HEK293 (cell line): ENCODE results near the gene AMBRA1.
A peak's percentile ranks its signal among the peaks of the same experiment; 100 is the strongest.

Experiments
- CTCF ChIA-PET: fragments of 350-600 bp; formaldehyde crosslinking; extraction: SDS; loops from one replicate; lab custom pipeline; 2021; ENCODE audit warnings: antibody characterized with exemption; lab: Yijun Ruan, JAX
- POLR2A ChIA-PET: fragments of 300-600 bp; formaldehyde crosslinking; extraction: SDS; loops from one replicate; lab custom pipeline; 2020; ENCODE audit warnings: antibody characterized with exemption, inconsistent platforms; lab: Yijun Ruan, JAX
- H3K27ac ChIP-seq: fragments of 200-500 bp; sonication (Bioruptor generic); 2 replicates; pipeline ENCODE4 v1.5.1; 2014; ENCODE audit warnings: low read depth, low read length, control low read depth, inconsistent platforms; ENCODE audit errors: extremely low read depth
- H3K36me3 ChIP-seq, 2 experiments: fragments of 200-500 bp in 1 of 2; sonication (Bioruptor generic) in 1 of 2; 1 replicate in 1 of 2; 2 replicates in 1 of 2; pipeline ENCODE4 v1.5.1; 2014 to 2017; ENCODE audit warnings: inconsistent platforms in 2 of 2, low read length in 2 of 2; ENCODE audit not compliant: control insufficient read depth in 2 of 2, insufficient read depth in 1 of 2
- H3K4me1 ChIP-seq: fragments of 200-500 bp; sonication (Bioruptor generic); 2 replicates; pipeline ENCODE4 v1.5.1; 2014; ENCODE audit warnings: mild to moderate bottlenecking, low read length, inconsistent platforms; ENCODE audit not compliant: control insufficient read depth, insufficient read depth
- H3K4me3 ChIP-seq: 2 replicates; pipeline ENCODE4 v1.5.1; 2011; ENCODE audit warnings: low read depth, mild to moderate bottlenecking, control low read depth, low read length, moderate library complexity
- H3K9me3 ChIP-seq: fragments of 200-500 bp; sonication (Bioruptor generic); 2 replicates; pipeline ENCODE4 v1.5.1; 2014; ENCODE audit warnings: low read depth, low read length, inconsistent platforms; ENCODE audit not compliant: control insufficient read depth, insufficient read depth
- PRDM1 ChIP-seq: fragments of 450-650 bp; formaldehyde crosslinking; IDR thresholded peaks from 2 replicates; pipeline ENCODE4; 2016; ENCODE audit warnings: missing biosample characterization, missing genetic modification characterization
- ZFHX2 ChIP-seq: fragments of 450-650 bp; formaldehyde crosslinking; conservative IDR thresholded peaks from 2 replicates; pipeline ENCODE4 v1.5.1; 2016; ENCODE audit warnings: missing biosample characterization, missing genetic modification characterization
- ZNF2 ChIP-seq: fragments of 450-650 bp; formaldehyde crosslinking; IDR thresholded peaks from 2 replicates; pipeline ENCODE4 v1.5.1; 2016; ENCODE audit warnings: missing biosample characterization, missing genetic modification characterization
- ZNF223 ChIP-seq: fragments of 450-650 bp; formaldehyde crosslinking; IDR thresholded peaks from 2 replicates; pipeline ENCODE4 v1.5.1; 2016; ENCODE audit warnings: missing biosample characterization, missing genetic modification characterization
- ZNF335 ChIP-seq: fragments of 450-650 bp; formaldehyde crosslinking; conservative IDR thresholded peaks from 2 replicates; pipeline ENCODE4 v1.5.1; 2016; ENCODE audit warnings: missing biosample characterization, missing genetic modification characterization
- ZNF366 ChIP-seq: fragments of 450-650 bp; formaldehyde crosslinking; conservative IDR thresholded peaks from 2 replicates; pipeline ENCODE4 v1.5.1; 2016; ENCODE audit warnings: missing biosample characterization, missing genetic modification characterization
- ZNF423 ChIP-seq: fragments of 450-650 bp; formaldehyde crosslinking; IDR thresholded peaks from 2 replicates; pipeline ENCODE4 v1.5.1; 2016; ENCODE audit warnings: missing biosample characterization, missing genetic modification characterization
- ZNF549 ChIP-seq: fragments of 450-650 bp; IDR thresholded peaks from 2 replicates; pipeline ENCODE4 v1.5.1; 2018; ENCODE audit warnings: missing biosample characterization, missing genetic modification characterization, mild to moderate bottlenecking, inconsistent platforms, moderate library complexity
- ZNF571 ChIP-seq: fragments of 450-650 bp; formaldehyde crosslinking; IDR thresholded peaks from 2 replicates; pipeline ENCODE4 v1.5.0; 2017; ENCODE audit warnings: missing biosample characterization, missing genetic modification characterization
- ZNF623 ChIP-seq: fragments of 450-650 bp; formaldehyde crosslinking; IDR thresholded peaks from 2 replicates; pipeline ENCODE4 v1.5.1; 2016; ENCODE audit warnings: missing biosample characterization, missing genetic modification characterization
- ZNF660 ChIP-seq: fragments of 450-650 bp; IDR thresholded peaks from 2 replicates; pipeline ENCODE4 v1.5.1; 2018; ENCODE audit warnings: missing biosample characterization, mild to moderate bottlenecking, missing genetic modification characterization
- ZNF843 ChIP-seq: fragments of 450-650 bp; formaldehyde crosslinking; IDR thresholded peaks from 2 replicates; pipeline ENCODE4 v1.5.1; 2016; ENCODE audit warnings: missing biosample characterization, missing genetic modification characterization
- TF ChIP-seq, protein P1 (sequence below): fragments of 450-650 bp; formaldehyde crosslinking; IDR thresholded peaks from 2 replicates; pipeline ENCODE4 v1.5.1; 2017; ENCODE audit warnings: missing biosample characterization, missing genetic modification characterization
- TF ChIP-seq, protein P2 (sequence below): fragments of 450-650 bp; formaldehyde crosslinking; IDR thresholded peaks from 2 replicates; pipeline ENCODE4 v1.5.1; 2017; ENCODE audit warnings: missing biosample characterization, missing genetic modification characterization
- TF ChIP-seq, protein P3 (sequence below): fragments of 450-650 bp; IDR thresholded peaks from 2 replicates; pipeline ENCODE4 v1.5.1; 2018; ENCODE audit warnings: missing biosample characterization, mild to moderate bottlenecking, missing genetic modification characterization
- TF ChIP-seq, protein P4 (sequence below): fragments of 450-650 bp; formaldehyde crosslinking; IDR thresholded peaks from 2 replicates; pipeline ENCODE4 v1.5.1; 2016; ENCODE audit warnings: missing biosample characterization, missing genetic modification characterization
- TF ChIP-seq, protein P5 (sequence below): fragments of 450-650 bp; formaldehyde crosslinking; IDR thresholded peaks from 2 replicates; pipeline ENCODE4 v1.5.1; 2016; ENCODE audit warnings: missing biosample characterization, missing genetic modification characterization
- TF ChIP-seq, protein P6 (sequence below): fragments of 450-650 bp; formaldehyde crosslinking; IDR thresholded peaks from 2 replicates; pipeline ENCODE4 v1.5.1; 2016; ENCODE audit warnings: missing biosample characterization, missing genetic modification characterization

The AMBRA1 gene

DNA sequence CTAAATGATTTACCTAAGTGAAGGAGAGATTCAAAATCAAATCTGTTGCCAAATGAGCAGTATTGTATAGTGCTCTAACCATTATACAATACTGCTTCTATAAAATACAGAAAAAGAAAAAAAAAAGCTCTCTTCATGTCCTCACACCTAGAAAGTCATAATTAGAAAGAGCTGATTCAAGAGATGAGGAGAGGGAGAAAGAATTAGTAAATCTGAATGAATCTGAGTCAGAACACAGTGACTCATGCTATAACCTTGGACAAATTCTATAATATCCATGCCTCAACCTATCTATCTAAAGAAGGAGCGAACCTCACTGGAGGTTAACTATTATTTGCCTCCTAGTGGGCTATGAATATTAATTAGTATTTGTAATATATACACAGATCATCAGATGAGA, 29.4 kb downstream of the AMBRA1 start:
- no peak overlapping the region for H3K27ac ChIP-seq
- no peak overlapping the region for H3K4me3 ChIP-seq
- H3K9me3 ChIP-seq, result no peaks in the 10 kb centered on the region
- TF ChIP-seq ZFHX2 (tag by site-specific recombination) (no peak), ZNF549 (tag by site-specific recombination) (no peak), ZNF660 (tag by site-specific recombination) (no peak), ZNF623 (tag by site-specific recombination) (no peak), ZNF2 (tag by site-specific recombination) (no peak), ZNF571 (tag by site-specific recombination) (no peak)
- TF ChIP-seq, protein P1, sequence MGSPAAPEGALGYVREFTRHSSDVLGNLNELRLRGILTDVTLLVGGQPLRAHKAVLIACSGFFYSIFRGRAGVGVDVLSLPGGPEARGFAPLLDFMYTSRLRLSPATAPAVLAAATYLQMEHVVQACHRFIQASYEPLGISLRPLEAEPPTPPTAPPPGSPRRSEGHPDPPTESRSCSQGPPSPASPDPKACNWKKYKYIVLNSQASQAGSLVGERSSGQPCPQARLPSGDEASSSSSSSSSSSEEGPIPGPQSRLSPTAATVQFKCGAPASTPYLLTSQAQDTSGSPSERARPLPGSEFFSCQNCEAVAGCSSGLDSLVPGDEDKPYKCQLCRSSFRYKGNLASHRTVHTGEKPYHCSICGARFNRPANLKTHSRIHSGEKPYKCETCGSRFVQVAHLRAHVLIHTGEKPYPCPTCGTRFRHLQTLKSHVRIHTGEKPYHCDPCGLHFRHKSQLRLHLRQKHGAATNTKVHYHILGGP (tag by site-specific recombination), result 0 out of 2 replicates have a peak, but pooled peaks have one; percentile 13
- TF ChIP-seq, protein P2, sequence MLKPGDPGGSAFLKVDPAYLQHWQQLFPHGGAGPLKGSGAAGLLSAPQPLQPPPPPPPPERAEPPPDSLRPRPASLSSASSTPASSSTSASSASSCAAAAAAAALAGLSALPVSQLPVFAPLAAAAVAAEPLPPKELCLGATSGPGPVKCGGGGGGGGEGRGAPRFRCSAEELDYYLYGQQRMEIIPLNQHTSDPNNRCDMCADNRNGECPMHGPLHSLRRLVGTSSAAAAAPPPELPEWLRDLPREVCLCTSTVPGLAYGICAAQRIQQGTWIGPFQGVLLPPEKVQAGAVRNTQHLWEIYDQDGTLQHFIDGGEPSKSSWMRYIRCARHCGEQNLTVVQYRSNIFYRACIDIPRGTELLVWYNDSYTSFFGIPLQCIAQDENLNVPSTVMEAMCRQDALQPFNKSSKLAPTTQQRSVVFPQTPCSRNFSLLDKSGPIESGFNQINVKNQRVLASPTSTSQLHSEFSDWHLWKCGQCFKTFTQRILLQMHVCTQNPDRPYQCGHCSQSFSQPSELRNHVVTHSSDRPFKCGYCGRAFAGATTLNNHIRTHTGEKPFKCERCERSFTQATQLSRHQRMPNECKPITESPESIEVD (tag by site-specific recombination), result peak; percentile 30; the same call in 1 of the 2 replicates
- TF ChIP-seq, protein P3, sequence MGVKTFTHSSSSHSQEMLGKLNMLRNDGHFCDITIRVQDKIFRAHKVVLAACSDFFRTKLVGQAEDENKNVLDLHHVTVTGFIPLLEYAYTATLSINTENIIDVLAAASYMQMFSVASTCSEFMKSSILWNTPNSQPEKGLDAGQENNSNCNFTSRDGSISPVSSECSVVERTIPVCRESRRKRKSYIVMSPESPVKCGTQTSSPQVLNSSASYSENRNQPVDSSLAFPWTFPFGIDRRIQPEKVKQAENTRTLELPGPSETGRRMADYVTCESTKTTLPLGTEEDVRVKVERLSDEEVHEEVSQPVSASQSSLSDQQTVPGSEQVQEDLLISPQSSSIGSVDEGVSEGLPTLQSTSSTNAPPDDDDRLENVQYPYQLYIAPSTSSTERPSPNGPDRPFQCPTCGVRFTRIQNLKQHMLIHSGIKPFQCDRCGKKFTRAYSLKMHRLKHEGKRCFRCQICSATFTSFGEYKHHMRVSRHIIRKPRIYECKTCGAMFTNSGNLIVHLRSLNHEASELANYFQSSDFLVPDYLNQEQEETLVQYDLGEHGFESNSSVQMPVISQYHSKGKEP, result no peak
- no peaks in the 10 kb centered on the region; a peak in 1 of 3 replicates for H3K36me3 ChIP-seq
- POLR2A ChIA-PET, result no interaction called here
- CTCF ChIA-PET, result interaction anchor here (0.6 kb wide), 1 partner anchor 53 kb away, joined by 3 read pairs; the partner anchor contains the start of genes ATG13 and HARBI1
- peaks cover 6% of the 10 kb centered on the region; the same call in 1 of the 2 replicates for H3K4me1 ChIP-seq

DNA sequence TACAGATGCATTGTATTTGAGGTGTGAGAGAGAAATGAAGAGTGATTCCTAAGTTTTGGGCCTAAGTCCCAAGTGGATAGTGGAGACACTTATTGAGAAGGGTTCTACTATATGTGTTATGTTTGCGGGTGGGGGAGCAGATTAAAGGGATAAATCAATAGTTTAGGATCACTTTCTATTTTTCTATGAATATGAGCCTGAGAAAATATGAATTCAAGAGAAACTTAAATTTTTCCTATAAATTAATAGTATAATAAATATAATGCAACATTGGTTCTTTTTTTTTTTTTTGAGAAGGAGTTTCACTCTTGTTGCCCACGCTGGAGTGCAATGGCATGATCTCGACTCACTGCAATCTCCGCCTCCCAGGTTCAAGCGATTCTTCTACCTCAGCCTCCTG, 31.3 kb downstream of the AMBRA1 start:
- POLR2A ChIA-PET, result no interaction called here
- TF ChIP-seq, protein P4, sequence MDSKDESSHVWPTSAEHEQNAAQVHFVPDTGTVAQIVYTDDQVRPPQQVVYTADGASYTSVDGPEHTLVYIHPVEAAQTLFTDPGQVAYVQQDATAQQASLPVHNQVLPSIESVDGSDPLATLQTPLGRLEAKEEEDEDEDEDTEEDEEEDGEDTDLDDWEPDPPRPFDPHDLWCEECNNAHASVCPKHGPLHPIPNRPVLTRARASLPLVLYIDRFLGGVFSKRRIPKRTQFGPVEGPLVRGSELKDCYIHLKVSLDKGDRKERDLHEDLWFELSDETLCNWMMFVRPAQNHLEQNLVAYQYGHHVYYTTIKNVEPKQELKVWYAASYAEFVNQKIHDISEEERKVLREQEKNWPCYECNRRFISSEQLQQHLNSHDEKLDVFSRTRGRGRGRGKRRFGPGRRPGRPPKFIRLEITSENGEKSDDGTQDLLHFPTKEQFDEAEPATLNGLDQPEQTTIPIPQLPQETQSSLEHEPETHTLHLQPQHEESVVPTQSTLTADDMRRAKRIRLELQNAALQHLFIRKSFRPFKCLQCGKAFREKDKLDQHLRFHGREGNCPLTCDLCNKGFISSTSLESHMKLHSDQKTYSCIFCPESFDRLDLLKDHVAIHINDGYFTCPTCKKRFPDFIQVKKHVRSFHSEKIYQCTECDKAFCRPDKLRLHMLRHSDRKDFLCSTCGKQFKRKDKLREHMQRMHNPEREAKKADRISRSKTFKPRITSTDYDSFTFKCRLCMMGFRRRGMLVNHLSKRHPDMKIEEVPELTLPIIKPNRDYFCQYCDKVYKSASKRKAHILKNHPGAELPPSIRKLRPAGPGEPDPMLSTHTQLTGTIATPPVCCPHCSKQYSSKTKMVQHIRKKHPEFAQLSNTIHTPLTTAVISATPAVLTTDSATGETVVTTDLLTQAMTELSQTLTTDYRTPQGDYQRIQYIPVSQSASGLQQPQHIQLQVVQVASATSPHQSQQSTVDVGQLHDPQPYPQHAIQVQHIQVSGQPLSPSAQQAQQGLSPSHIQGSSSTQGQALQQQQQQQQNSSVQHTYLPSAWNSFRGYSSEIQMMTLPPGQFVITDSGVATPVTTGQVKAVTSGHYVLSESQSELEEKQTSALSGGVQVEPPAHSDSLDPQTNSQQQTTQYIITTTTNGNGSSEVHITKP (tag by site-specific recombination), result peak; percentile 84
- TF ChIP-seq ZNF335, result no peak
- H3K27ac ChIP-seq, result no peak overlapping the region
- H3K9me3 ChIP-seq, result no peaks in the 10 kb centered on the region
- CTCF ChIA-PET, result no interaction called here
- no peaks in the 10 kb centered on the region; a peak in 1 of 3 replicates for H3K36me3 ChIP-seq
- H3K4me1 ChIP-seq, result peaks cover 8% of the 10 kb centered on the region; the same call in 1 of the 2 replicates
- H3K4me3 ChIP-seq, result no peak overlapping the region

DNA sequence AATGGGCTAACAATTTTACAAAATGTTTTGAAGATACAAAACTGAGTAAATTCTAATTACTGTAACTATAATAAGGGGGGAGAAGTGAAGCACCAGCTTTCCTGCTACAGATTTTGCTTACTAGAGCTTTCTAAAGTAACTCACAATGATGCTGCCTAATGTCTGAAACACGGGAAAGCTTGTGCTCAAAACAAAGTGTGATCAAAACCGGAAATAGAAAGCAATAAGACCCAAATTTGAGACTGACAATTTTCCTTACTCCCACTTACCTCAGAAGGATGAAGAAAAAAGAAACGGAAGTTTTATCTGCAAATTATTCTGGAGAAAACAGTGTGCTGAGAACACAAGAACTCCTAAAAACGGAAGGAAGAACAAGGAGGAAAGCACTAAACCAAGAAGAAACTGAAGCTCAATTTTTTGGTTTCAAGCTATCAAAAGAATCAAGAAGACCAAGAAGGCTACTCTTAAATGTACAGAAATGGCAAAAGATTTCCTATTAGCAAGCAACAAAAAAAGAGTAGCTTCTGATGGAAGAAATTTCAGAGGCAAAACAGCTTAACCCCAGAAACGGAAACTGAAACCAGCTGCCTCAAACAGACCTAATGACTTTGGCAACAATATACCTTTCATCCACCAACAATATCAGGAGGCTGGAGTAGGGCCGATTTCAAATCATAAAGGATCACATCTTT, 33.4 kb downstream of the AMBRA1 start:
- no peaks in the 10 kb centered on the region for H3K9me3 ChIP-seq
- H3K36me3 ChIP-seq, result no peaks in the 10 kb centered on the region; a peak in 1 of 3 replicates
- ChIA-PET CTCF (interaction anchor here (0.9 to 1.1 kb wide), 3 partner anchors 11 to 48 kb away, joined by 3 to 5 read pairs (median 3); no protein-coding TSS in a partner anchor), POLR2A (interaction anchor here (0.6 to 1.3 kb wide), 2 partner anchors 33 to 42 kb away, joined by 3 to 5 read pairs; partner anchors contain the start of gene AMBRA1)
- H3K4me3 ChIP-seq, result no peak overlapping the region
- no peak overlapping the region for H3K27ac ChIP-seq
- peaks cover 8% of the 10 kb centered on the region; the same call in 1 of the 2 replicates for H3K4me1 ChIP-seq
- peak; percentile 54; the same call in 1 of the 2 replicates for TF ChIP-seq PRDM1 (tag by site-specific recombination)
- TF ChIP-seq, protein P5, sequence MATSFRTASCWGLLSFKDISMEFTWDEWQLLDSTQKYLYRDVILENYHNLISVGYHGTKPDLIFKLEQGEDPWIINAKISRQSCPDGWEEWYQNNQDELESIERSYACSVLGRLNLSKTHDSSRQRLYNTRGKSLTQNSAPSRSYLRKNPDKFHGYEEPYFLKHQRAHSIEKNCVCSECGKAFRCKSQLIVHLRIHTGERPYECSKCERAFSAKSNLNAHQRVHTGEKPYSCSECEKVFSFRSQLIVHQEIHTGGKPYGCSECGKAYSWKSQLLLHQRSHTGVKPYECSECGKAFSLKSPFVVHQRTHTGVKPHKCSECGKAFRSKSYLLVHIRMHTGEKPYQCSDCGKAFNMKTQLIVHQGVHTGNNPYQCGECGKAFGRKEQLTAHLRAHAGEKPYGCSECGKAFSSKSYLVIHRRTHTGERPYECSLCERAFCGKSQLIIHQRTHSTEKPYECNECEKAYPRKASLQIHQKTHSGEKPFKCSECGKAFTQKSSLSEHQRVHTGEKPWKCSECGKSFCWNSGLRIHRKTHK (tag by site-specific recombination), result no peak
- TF ChIP-seq ZNF335, result 0 out of 2 replicates have a peak, but pooled peaks have one; percentile 32
- no peak for TF ChIP-seq ZNF843 (tag by site-specific recombination)
- no peak for TF ChIP-seq ZNF423
- TF ChIP-seq, protein P6, sequence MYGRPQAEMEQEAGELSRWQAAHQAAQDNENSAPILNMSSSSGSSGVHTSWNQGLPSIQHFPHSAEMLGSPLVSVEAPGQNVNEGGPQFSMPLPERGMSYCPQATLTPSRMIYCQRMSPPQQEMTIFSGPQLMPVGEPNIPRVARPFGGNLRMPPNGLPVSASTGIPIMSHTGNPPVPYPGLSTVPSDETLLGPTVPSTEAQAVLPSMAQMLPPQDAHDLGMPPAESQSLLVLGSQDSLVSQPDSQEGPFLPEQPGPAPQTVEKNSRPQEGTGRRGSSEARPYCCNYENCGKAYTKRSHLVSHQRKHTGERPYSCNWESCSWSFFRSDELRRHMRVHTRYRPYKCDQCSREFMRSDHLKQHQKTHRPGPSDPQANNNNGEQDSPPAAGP (tag by site-specific recombination), result no peak
- TF ChIP-seq ZNF549 (tag by site-specific recombination), result peak; percentile 75; the same call in 1 of the 2 replicates
- TF ChIP-seq ZNF366 (tag by site-specific recombination), result peak; percentile 57
- TF ChIP-seq ZNF223 (tag by site-specific recombination), result no peak
